Fibroblast of skin of back (primary cell): ENCODE data around the gene MYO10.
A peak's percentile ranks its signal among the peaks of the same experiment; 100 is the strongest.

ENCODE experiments used
- DNase-seq: peaks from one replicate; pipeline ENCODE4 v3.0.0-alpha.2; 2013

MYO10 gene

GRCh38 chr5:16707869-16708192 lies 228.3 kb downstream of the MYO10 start:
- no peak for DNase-seq

- no peak for DNase-seq
Observed at GRCh38 chr5:16707168-16707868, 228.8 kb downstream of the MYO10 start.

GRCh38 chr5:16704945-16705344 lies 231.1 kb downstream of the MYO10 start:
- no peak for DNase-seq

- DNase-seq: no peak
Observed at GRCh38 chr5:16702964-16703363, 233.1 kb downstream of the MYO10 start.

GRCh38 chr5:16701134-16702099 lies 234.7 kb downstream of the MYO10 start:
- no peak for DNase-seq

- DNase-seq: no peak
Observed at GRCh38 chr5:16700081-16700480, 236.0 kb downstream of the MYO10 start.

- no peak for DNase-seq
Observed at GRCh38 chr5:16695779-16696178, 240.3 kb downstream of the MYO10 start.

- DNase-seq: no peak
Observed at GRCh38 chr5:16693879-16694278, 242.2 kb downstream of the MYO10 start.

- DNase-seq: no peak
Observed at GRCh38 chr5:16691731-16692130, 244.4 kb downstream of the MYO10 start.

- DNase-seq: peak; percentile 56
Observed at GRCh38 chr5:16690243-16690852, 245.7 kb downstream of the MYO10 start.

GRCh38 chr5:16687898-16688297 lies 248.2 kb downstream of the MYO10 start:
- DNase-seq: no peak

GRCh38 chr5:16685069-16685468 lies 251.0 kb downstream of the MYO10 start:
- DNase-seq: no peak

- no peak for DNase-seq
Observed at GRCh38 chr5:16681876-16682275, 254.2 kb downstream of the MYO10 start.

GRCh38 chr5:16679863-16680262 lies 256.2 kb downstream of the MYO10 start:
- no peak for DNase-seq

- no peak for DNase-seq
Observed at GRCh38 chr5:16679190-16679589, 256.9 kb downstream of the MYO10 start.

GRCh38 chr5:16675806-16676205 lies 260.3 kb downstream of the MYO10 start:
- no peak for DNase-seq

- no peak for DNase-seq
Observed at GRCh38 chr5:16674750-16675149, 261.3 kb downstream of the MYO10 start.

- DNase-seq: no peak
Observed at GRCh38 chr5:16673241-16674201, 262.6 kb downstream of the MYO10 start.

GRCh38 chr5:16671208-16671607 lies 264.9 kb downstream of the MYO10 start:
- no peak for DNase-seq

GRCh38 chr5:16669776-16670175 lies 266.3 kb downstream of the MYO10 start:
- peak; percentile 63 for DNase-seq

- DNase-seq: no peak
Observed at GRCh38 chr5:16668631-16669030, 267.5 kb downstream of the MYO10 start.

GRCh38 chr5:16668194-16668593 lies 267.9 kb downstream of the MYO10 start:
- no peak for DNase-seq
